ENCODE data around the gene PC. TPM values are rescaled to one million over a fixed set of nuclear protein-coding genes. Genes with fewer than 3 reads are reported as not detected.
A peak's percentile ranks its signal among the peaks of the same experiment; 100 is the strongest.

The PC gene
- total and polyA plus RNA-seq, 9 of the 15 experiments (the other 6 are each of a cell fraction or from before 2014, with no cell fraction given) = 0.94 to 38.0 (median 8.7) TPM

- 79% methylated on average over 14 of the region's 15 CpGs for WGBS (ENCODE audit: insufficient coverage, low coverage, missing lambda C conversion rate)
- no peak overlapping the region for H3K4me3 ChIP-seq
Observed at GRCh38 chr11:66902486-66903177, 55.6 kb downstream of the PC start.

More at GRCh38 chr11:66902486-66903177, 55.6 kb downstream of the PC start:
- no peaks in the 10 kb centered on the region for H3K27me3 ChIP-seq (ENCODE audit: control insufficient read depth in 2 of 2, insufficient read depth in 2 of 2, low read length in 2 of 2)
- TF ChIP-seq SMARCE1 (IDR thresholded peaks at IDR 0.05) = no peak
- no peak for TF ChIP-seq ATF6 (CRISPR knock-in tag; IDR thresholded peaks at IDR 0.05)
- no peak for TF ChIP-seq ILF3 (IDR thresholded peaks at IDR 0.05; ENCODE audit: borderline replicate concordance)
- TF ChIP-seq ZNF766 (CRISPR knock-in tag; conservative IDR thresholded peaks at IDR 0.05) = no peak
- no peak for TF ChIP-seq MEF2A (IDR thresholded peaks at IDR 0.05; ENCODE audit: control insufficient read depth, low read depth, low read length)
- no peak for TF ChIP-seq FOXK2 (conservative IDR thresholded peaks at IDR 0.05 in 1 of 2, IDR thresholded peaks at IDR 0.05 in 1 of 2; ENCODE audit: low read depth in 2 of 2)
- TF ChIP-seq RUNX1 (IDR thresholded peaks at IDR 0.05; ENCODE audit: low read depth) = no peak
- no peak for TF ChIP-seq TAF9B (IDR thresholded peaks at IDR 0.05; ENCODE audit: partially characterized antibody)
- TF ChIP-seq SRSF3 (IDR thresholded peaks at IDR 0.05; ENCODE audit: insufficient read depth, low read length) = no peak
- no peak for TF ChIP-seq HNRNPLL (IDR thresholded peaks at IDR 0.05; ENCODE audit: low read depth, low read length, poor library complexity, severe bottlenecking)
- TF ChIP-seq OTX1 (CRISPR knock-in tag; IDR thresholded peaks at IDR 0.05) = no peak
- TF ChIP-seq NBN (IDR thresholded peaks at IDR 0.05; ENCODE audit: low read depth) = no peak
- no peak for TF ChIP-seq ZNF561 (CRISPR knock-in tag; conservative IDR thresholded peaks at IDR 0.05)
- no peak for TF ChIP-seq CXXC5 (CRISPR knock-in tag; IDR thresholded peaks at IDR 0.05)
- no peak for TF ChIP-seq RBM22 (IDR thresholded peaks at IDR 0.05; ENCODE audit: low read depth, low read length, poor library complexity, severe bottlenecking)
- TF ChIP-seq SMAD4 (CRISPR knock-in tag; conservative IDR thresholded peaks at IDR 0.05) = no peak
- TF ChIP-seq NR4A1 (CRISPR knock-in tag; IDR thresholded peaks at IDR 0.05) = no peak
- no peak for TF ChIP-seq NR4A1 (tag; IDR thresholded peaks at IDR 0.05)
- intact Hi-C loops (cut with micrococcal nuclease) (no loop called here), in situ Hi-C loops (cut with MboI) (no loop called here)
- ChIA-PET CTCF (ENCODE audit: low intra/inter-chr PET ratio) (no interaction called here), POLR2A (interaction anchor here (0.8 to 2.6 kb wide), 5 partner anchors 9 to 70 kb away, joined by 3 to 11 read pairs (median 4); no protein-coding TSS in a partner anchor)
- no peak overlapping the region for H2AFZ ChIP-seq (ENCODE audit: low read depth, low read length)
- no peak for FAIRE-seq
- H3K9ac ChIP-seq (ENCODE audit: insufficient read depth in 1 of 2, low read depth in 2 of 2, low read length in 2 of 2) = peak overlapping the region in 1 of 2 experiments; percentile 62; a peak in 1 of 4 replicates
- H3K9me1 ChIP-seq (ENCODE audit: control insufficient read depth, insufficient read depth, low read length) = no peaks in the 10 kb centered on the region
- DNase-seq (ENCODE audit: extremely low read depth in 1 of 4, low spot score in 3 of 4) = no peak
- no TSS peak for BruUV-seq (replicated peaks)
- no peaks in the 10 kb centered on the region for H3K36me3 ChIP-seq (ENCODE audit: control insufficient read depth, insufficient read depth, low read length)
- H3K4me1 ChIP-seq (replicated peaks in 1 of 2; ENCODE audit: control insufficient read depth in 2 of 2, insufficient read depth in 2 of 2, low read length in 2 of 2) = peaks cover 12 to 19% of the 10 kb centered on the region in 2 experiments
- H3K79me2 ChIP-seq (ENCODE audit: control insufficient read depth, insufficient read depth, low read length) = no peaks in the 10 kb centered on the region
- no peaks in the 10 kb centered on the region; the same call in 1 of the 2 replicates for H4K20me1 ChIP-seq (replicated peaks; ENCODE audit: control insufficient read depth, insufficient read depth, low read length)
- no peak for ATAC-seq
- H3K27ac ChIP-seq (ENCODE audit: extremely low read depth, low read depth, low read length) = no peak overlapping the region
- H3K9me3 ChIP-seq (replicated peaks; ENCODE audit: control insufficient read depth, insufficient read depth, low read depth, low read length) = no peaks in the 10 kb centered on the region
- no peak overlapping the region for H3K4me2 ChIP-seq (ENCODE audit: insufficient read depth, low read length)
